Measurements from ENCODE around the gene PUS10.
"Not testable (repeated sequence)": the region's sequence is repeated elsewhere in the genome, so short reads cannot be mapped to it uniquely, and the experiment has no call there.

Gene PUS10

DNA sequence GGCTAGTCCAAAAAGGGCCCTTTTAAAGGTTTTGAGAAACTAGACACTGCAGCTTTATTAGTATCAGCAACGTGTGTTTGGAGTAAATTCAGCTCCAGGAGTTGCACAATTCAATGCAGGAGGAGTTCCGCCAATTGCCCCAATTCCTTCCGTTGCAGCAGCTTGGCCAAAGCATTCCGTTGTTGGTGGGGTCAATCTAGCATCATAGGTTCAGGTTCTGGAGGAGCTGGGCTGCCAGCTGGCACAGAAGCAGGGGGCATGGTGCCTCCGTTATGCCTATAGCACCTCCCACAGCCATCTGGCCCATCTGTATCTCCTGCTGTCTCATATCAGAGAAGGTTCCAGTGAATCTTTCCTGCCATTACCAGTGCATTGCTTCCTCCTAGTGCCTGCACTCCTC, 81.3 kb downstream of the PUS10 start:
- H3K4me3 ChIP-seq (ENCODE audit: low read depth, low read length) = no peak overlapping the region

- H3K4me3 ChIP-seq (ENCODE audit: low read depth, low read length) = no peak overlapping the region
These were observed 83.8 kb downstream of the PUS10 start for GRCh38 chr2:60934165-60934722.

DNA sequence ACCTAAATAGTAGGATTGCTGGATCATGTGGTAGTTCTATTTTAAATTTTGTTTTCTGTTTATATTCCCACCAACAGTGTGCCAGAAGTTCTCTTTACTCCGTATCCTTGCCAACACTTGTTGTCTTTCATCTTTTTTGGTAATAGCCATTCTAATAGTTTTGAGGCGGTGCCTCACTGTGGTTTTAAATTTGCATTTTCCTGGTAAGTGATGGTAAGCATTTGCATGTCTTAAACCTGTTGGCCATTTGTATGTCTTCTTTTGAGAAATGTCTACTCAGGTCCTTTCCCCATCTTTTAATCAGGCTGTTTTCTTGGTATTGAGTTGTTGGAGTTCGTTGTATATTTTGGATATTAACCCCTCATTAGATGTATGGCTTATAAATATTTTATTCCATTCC, 85.1 kb downstream of the PUS10 start:
- no peak overlapping the region for H3K4me3 ChIP-seq (ENCODE audit: low read depth, low read length)

DNA sequence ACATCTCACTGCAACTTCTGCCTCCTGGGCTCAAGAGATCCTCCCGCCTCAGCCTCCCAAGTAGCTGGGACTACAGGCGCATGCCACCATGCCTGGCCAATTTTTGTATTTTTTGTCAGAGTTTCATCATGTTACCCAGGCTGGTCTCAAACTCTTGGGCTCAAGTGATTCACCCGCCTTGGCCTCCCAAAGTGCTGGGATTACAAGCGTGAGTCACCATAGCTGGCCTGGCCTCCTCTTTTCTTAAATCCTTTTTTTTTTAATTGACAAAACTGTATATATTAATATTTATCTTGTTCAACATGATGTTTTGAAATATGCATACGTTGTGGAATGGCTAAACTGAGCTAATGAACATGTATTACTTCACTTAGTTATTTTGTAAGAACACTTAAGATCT, 86.0 kb downstream of the PUS10 start:
- H3K4me3 ChIP-seq (ENCODE audit: low read depth, low read length) = not testable (repeated sequence)

- H3K4me3 ChIP-seq (ENCODE audit: low read depth, low read length) = no peak overlapping the region
These were observed 91.1 kb downstream of the PUS10 start for GRCh38 chr2:60926741-60927552.

DNA sequence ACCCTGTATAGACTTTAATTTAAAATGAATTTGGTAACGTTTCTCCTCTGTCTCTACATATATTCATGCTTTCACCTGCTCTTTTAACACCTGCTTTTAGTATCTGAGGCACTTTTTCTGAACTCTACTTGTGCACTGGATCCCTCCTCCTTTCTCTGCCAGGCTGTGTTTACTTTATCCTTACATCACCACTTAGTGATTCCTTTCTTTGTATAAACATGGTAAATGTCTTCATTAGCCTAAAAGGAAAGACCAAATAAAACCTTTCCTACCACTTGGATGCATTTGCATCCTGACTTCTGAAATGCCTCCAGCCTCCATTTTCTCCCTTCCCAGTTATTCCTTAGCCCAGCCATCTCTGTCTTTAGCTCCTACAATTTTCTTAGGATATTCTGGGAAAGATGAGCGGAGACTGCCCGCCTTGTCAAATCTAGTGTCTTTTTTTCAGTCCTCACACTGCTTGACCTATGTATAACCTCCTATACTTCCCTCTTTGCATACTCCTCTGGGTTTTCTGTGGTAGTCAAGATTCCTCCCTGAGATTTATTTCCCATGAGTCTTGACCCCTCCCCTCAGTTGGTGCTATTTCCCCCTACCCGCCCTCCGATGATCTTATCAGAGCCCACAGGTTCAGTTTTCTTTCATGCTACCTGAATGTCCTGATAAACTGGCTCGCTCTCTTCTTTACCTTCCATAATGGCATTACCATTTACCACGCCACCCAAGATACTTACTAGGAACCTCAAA, 91.9 kb downstream of the PUS10 start:
- H3K4me3 ChIP-seq (ENCODE audit: low read depth, low read length) = no peak overlapping the region

DNA sequence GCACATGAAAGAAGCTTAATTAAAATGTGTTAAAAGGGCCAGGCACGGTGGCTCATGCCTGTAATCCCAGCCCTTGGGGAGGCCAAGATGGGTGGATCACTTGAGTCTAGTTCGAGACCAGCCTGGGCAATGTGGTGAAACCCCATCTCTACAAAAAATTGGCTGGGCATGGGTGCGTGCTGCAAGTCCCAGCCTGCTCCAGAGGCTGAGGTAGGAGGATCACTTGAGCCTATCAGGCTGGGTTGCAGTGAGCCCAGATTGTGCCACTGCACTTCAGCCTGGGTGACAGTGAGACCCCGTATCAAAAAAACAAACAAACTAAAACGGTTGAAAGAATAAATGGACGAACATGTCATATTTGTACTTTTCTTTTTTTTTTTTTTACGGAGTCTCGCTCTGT, 110.7 kb downstream of the PUS10 start:
- no peak overlapping the region for H3K4me3 ChIP-seq (ENCODE audit: low read depth, low read length)

DNA sequence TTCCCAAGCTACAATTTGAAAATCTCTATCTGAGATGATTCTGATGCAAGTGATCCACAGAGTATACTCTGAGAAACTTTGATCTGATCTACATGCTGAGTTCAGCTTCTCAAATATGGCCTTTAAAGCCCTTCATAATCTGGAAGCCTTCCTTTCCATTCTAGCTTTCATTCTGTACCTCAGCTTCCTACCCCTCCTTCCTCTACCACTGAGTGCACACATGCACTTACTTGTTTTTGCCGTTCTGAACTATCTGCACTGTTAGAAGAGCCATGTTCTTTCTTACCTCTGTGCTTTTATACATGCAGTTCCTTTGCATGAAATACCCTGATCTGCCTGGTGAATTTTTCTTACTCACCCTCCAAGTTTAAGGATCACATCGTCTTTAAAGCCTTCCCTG, 111.7 kb downstream of the PUS10 start:
- no peak overlapping the region for H3K4me3 ChIP-seq (ENCODE audit: low read depth, low read length)

- not testable (repeated sequence) for H3K4me3 ChIP-seq (ENCODE audit: low read depth, low read length)
These were observed 112.2 kb downstream of the PUS10 start for GRCh38 chr2:60905867-60906266.

DNA sequence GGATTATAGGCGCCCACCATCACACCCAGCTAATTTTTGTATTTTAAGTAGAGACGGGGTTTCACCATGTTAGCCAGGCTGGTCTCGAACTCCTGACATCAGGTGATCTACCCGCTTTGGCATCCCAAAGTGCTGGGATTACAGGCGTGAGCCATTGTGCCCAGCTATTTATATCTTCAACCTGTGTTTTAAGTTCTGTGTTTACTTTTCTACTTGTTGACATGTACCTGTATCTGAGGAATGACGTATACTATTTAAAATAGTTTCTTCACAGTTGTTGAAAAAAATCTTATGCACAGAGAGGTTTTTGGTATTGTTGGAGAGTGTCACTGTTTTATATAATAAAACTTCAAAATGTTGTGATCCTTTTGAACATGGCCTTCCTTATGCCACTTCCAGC, 116.8 kb downstream of the PUS10 start:
- H3K4me3 ChIP-seq (ENCODE audit: low read depth, low read length) = not testable (repeated sequence)

GRCh38 chr2:60899892-60900249, 118.2 kb downstream of the PUS10 start:
- H3K4me3 ChIP-seq (ENCODE audit: low read depth, low read length) = no peak overlapping the region

DNA sequence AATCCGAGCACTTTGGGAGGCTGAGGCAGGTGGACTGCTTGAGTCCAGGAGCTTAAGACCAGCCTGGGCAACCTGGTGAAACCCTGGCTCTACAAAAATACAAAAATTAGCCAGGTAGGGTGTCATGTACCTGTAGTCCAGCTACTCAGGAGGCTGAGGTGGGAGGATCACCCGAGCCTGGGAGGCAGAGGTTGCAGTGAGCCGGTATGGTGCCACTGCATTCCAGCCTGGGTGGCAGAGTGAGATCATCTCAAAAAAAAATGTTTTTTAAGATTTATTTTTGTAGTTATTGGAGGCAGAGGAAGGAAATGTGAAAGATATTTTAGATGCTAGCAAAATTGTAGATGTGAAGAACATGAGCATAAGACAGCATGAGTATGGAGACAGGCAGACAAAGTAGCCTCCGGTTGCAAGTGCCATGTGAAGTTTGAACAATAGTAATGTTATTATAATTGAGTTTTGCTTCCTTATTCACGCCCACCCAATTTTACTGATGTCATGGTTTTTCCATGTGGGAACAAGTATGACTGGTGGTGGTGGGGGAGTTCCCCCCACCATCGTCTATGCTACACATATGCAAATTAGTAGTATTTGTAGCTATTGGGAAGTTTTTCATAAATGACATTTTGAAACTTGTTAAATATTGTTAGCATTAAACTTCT, 118.7 kb downstream of the PUS10 start:
- H3K4me3 ChIP-seq (ENCODE audit: low read depth, low read length) = no peak overlapping the region

- H3K4me3 ChIP-seq (ENCODE audit: low read depth, low read length) = no peak overlapping the region
These were observed 119.5 kb downstream of the PUS10 start for GRCh38 chr2:60898567-60898966.
